ENCODE results near the gene GRM3.
"Not testable (repeated sequence)": the region's sequence is repeated elsewhere in the genome, so short reads cannot be mapped to it uniquely, and the experiment has no call there.

The GRM3 gene

GRCh38 chr7:86643561-86644281 is at the start of gene GRM3:
Gene GRM3 (plus strand): TSS chr7:86643909. CDS start chr7:86765146, 121,237 bp downstream.
- peak in 1 of 2 experiments; percentile 9 for DNase-seq

GRCh38 chr7:86598311-86598710 is 45.4 kb upstream of the GRM3 start:
- DNase-seq = peak in 1 of 2 experiments; percentile 31

- no peak for DNase-seq
Measured at GRCh38 chr7:86598721-86599120, 45.0 kb upstream of the GRM3 start.

GRCh38 chr7:86600506-86601290 is 43.0 kb upstream of the GRM3 start:
- DNase-seq = no peak

GRCh38 chr7:86615711-86616110 is 28.0 kb upstream of the GRM3 start:
- not testable (repeated sequence) for DNase-seq

GRCh38 chr7:86644282-86645224 is 844 bp downstream of the GRM3 start:
- DNase-seq = no peak

GRCh38 chr7:86645225-86645608 is 1.5 kb downstream of the GRM3 start:
- DNase-seq = no peak

- DNase-seq = no peak
Measured at GRCh38 chr7:86645676-86646276, 2.1 kb downstream of the GRM3 start.

GRCh38 chr7:86647385-86648094 is 3.8 kb downstream of the GRM3 start:
- DNase-seq = no peak

- DNase-seq = no peak
Measured at GRCh38 chr7:86648169-86648568, 4.5 kb downstream of the GRM3 start.

- no peak for DNase-seq
Measured at GRCh38 chr7:86653919-86654659, 10.4 kb downstream of the GRM3 start.

GRCh38 chr7:86657948-86658347 is 14.2 kb downstream of the GRM3 start:
- DNase-seq = no peak

- no peak for DNase-seq
Measured at GRCh38 chr7:86660950-86661462, 17.3 kb downstream of the GRM3 start.

GRCh38 chr7:86664486-86664885 is 20.8 kb downstream of the GRM3 start:
- no peak for DNase-seq

GRCh38 chr7:86664991-86665390 is 21.3 kb downstream of the GRM3 start:
- DNase-seq = no peak

- no peak for DNase-seq
Measured at GRCh38 chr7:86665669-86666068, 22.0 kb downstream of the GRM3 start.

- DNase-seq = no peak
Measured at GRCh38 chr7:86667732-86668131, 24.0 kb downstream of the GRM3 start.

GRCh38 chr7:86668315-86668714 is 24.6 kb downstream of the GRM3 start:
- DNase-seq = no peak

- DNase-seq = no peak
Measured at GRCh38 chr7:86687831-86688230, 44.1 kb downstream of the GRM3 start.

- DNase-seq = no peak
Measured at GRCh38 chr7:86689363-86689762, 45.7 kb downstream of the GRM3 start.

- no peak for DNase-seq
Measured at GRCh38 chr7:86692755-86693154, 49.0 kb downstream of the GRM3 start.

Data from NCI-H446 (cell line).